ENCODE results near the gene IP6K1. TPM values are rescaled to one million over a fixed set of nuclear protein-coding genes. Genes with fewer than 3 reads are reported as not detected.
A peak's percentile ranks its signal among the peaks of the same experiment; 100 is the strongest.
"Not testable (repeated sequence)": the region's sequence is repeated elsewhere in the genome, so short reads cannot be mapped to it uniquely, and the experiment has no call there.

The IP6K1 gene
- 10 to 100 TPM; 33.3 to 36.0 TPM for total RNA-seq
- 24.1 TPM for polyA plus RNA-seq (2013, experiment 1 of 2)
- polyA plus RNA-seq (2013, experiment 2 of 2) = 24.2 TPM
- total RNA-seq = 30.7 to 97.9 (median 70.6) reads per million in 172 experiments

GRCh38 chr3:49786357-49787181, at the start of gene IP6K1:
Gene IP6K1 (minus strand): TSS chr3:49786542. CDS start chr3:49748040, 38,502 bp downstream.
- Mint-ChIP-seq H3K4me1 (ENCODE audit: low read depth) (peaks cover 35% of the 10 kb centered on the region), H3K27me3 (no peaks in the 10 kb centered on the region), H3K4me3 (peak within 1 kb of the TSS; percentile 94), H3K27ac (peak within 1 kb of the TSS; percentile 100), H3K9me3 (no peaks in the 10 kb centered on the region), H3K36me3 (ENCODE audit: low read depth) (peaks cover 30% of the 10 kb centered on the region)
- POLR2A ChIA-PET = interaction anchor here (0.7 to 2.3 kb wide), 12 partner anchors 13 to 302 kb away, joined by 3 to 18 read pairs (median 4); partner anchors contain the start of genes AMIGO3, CDHR4, INKA1 and RBM5
- no peaks in the 10 kb centered on the region for H3K27me3 ChIP-seq (ENCODE audit: control insufficient read depth in 1 of 2, insufficient read depth in 2 of 2, low read length in 2 of 2)
- ATAC-seq (ENCODE audit: poor library complexity) (peak; percentile 99), DNase-seq (peak; percentile 97 to 100 (median 99))
- H3K4me3 ChIP-seq (ENCODE audit: low read length) = peak within 1 kb of the TSS; percentile 97
- intact Hi-C loops (cut with DNase I, micrococcal nuclease) = loop anchor here (1.0 to 5.0 kb wide), 5 partner anchors 16 to 306 kb away; partner anchors contain the start of genes AMIGO3 (in 2 of the 2), INKA1 (in 1 of the 2) and MST1R (in 1 of the 2)
- H3K36me3 ChIP-seq (ENCODE audit: insufficient read depth, low read length) = peaks cover 10% of the 10 kb centered on the region
- no peaks in the 10 kb centered on the region for H3K9me3 ChIP-seq (ENCODE audit: control insufficient read depth in 1 of 2, insufficient read depth in 1 of 2, low read length in 2 of 2)
- TF ChIP-seq CTCF (IDR thresholded peaks at IDR 0.05) = no peak
- peaks cover 56% of the 10 kb centered on the region for H3K4me1 ChIP-seq (ENCODE audit: insufficient read depth, low read length)
- H3K27ac ChIP-seq (ENCODE audit: low read depth in 1 of 2, low read length in 2 of 2) = peak within 1 kb of the TSS; percentile 88 to 94
- CTCF ChIA-PET = interaction anchor here (1.0 to 1.4 kb wide), 4 partner anchors 15 to 247 kb away, joined by 3 to 4 read pairs (median 4); no protein-coding TSS in a partner anchor

GRCh38 chr3:49831341-49831740, 45.0 kb upstream of the IP6K1 start:
- Histone ChIP-seq H3K4me1 (ENCODE audit: insufficient read depth, low read length) (no peaks in the 10 kb centered on the region), H3K4me3 (ENCODE audit: low read length) (no peak overlapping the region), H3K27ac (ENCODE audit: low read depth in 1 of 2, low read length in 2 of 2) (no peak overlapping the region), H3K27me3 (ENCODE audit: control insufficient read depth in 1 of 2, insufficient read depth in 2 of 2, low read length in 2 of 2) (no peaks in the 10 kb centered on the region), H3K36me3 (ENCODE audit: insufficient read depth, low read length) (peaks cover 7% of the 10 kb centered on the region), H3K9me3 (ENCODE audit: control insufficient read depth in 1 of 2, insufficient read depth in 1 of 2, low read length in 2 of 2) (no peaks in the 10 kb centered on the region)
- ATAC-seq (ENCODE audit: poor library complexity) (no peak), DNase-seq (no peak)
- H3K27ac Mint-ChIP-seq = no peak overlapping the region
- ChIA-PET POLR2A (no interaction called here), CTCF (no interaction called here)
- H3K27me3 Mint-ChIP-seq = no peaks in the 10 kb centered on the region
- H3K4me1 Mint-ChIP-seq (ENCODE audit: low read depth) = no peaks in the 10 kb centered on the region
- no peaks in the 10 kb centered on the region for H3K36me3 Mint-ChIP-seq (ENCODE audit: low read depth)
- no peaks in the 10 kb centered on the region for H3K9me3 Mint-ChIP-seq
- TF ChIP-seq CTCF (IDR thresholded peaks at IDR 0.05) = no peak
- intact Hi-C loops (cut with DNase I, micrococcal nuclease) = loop anchor here in 1 of 2 experiments (1.0 kb wide), 1 partner anchor 17 kb away; no protein-coding TSS in a partner anchor
- no peak overlapping the region for H3K4me3 Mint-ChIP-seq

- Histone ChIP-seq H3K27me3 (ENCODE audit: control insufficient read depth in 1 of 2, insufficient read depth in 2 of 2, low read length in 2 of 2) (no peaks in the 10 kb centered on the region), H3K36me3 (ENCODE audit: insufficient read depth, low read length) (peaks cover 3% of the 10 kb centered on the region), H3K4me3 (ENCODE audit: low read length) (no peak overlapping the region), H3K4me1 (ENCODE audit: insufficient read depth, low read length) (no peaks in the 10 kb centered on the region), H3K9me3 (ENCODE audit: control insufficient read depth in 1 of 2, insufficient read depth in 1 of 2, low read length in 2 of 2) (no peaks in the 10 kb centered on the region), H3K27ac (ENCODE audit: low read depth in 1 of 2, low read length in 2 of 2) (no peak overlapping the region)
- H3K36me3 Mint-ChIP-seq (ENCODE audit: low read depth) = no peaks in the 10 kb centered on the region
- no peak overlapping the region for H3K4me3 Mint-ChIP-seq
- H3K27me3 Mint-ChIP-seq = no peaks in the 10 kb centered on the region
- H3K27ac Mint-ChIP-seq = no peak overlapping the region
- ChIA-PET POLR2A (interaction anchor here (0.7 kb wide), 1 partner anchor 1441 kb away, joined by 4 read pairs; no protein-coding TSS in a partner anchor), CTCF (interaction anchor here (1.2 to 2.4 kb wide), 2 partner anchors 13 to 23 kb away, joined by 3 to 9 read pairs; no protein-coding TSS in a partner anchor)
- no peak for DNase-seq
- H3K4me1 Mint-ChIP-seq (ENCODE audit: low read depth) = no peaks in the 10 kb centered on the region
- no peaks in the 10 kb centered on the region for H3K9me3 Mint-ChIP-seq
- no peak for ATAC-seq (ENCODE audit: poor library complexity)
- intact Hi-C loops (cut with DNase I, micrococcal nuclease) = no loop called here
- TF ChIP-seq CTCF (IDR thresholded peaks at IDR 0.05) = no peak
Observed at GRCh38 chr3:49826016-49826415, 39.7 kb upstream of the IP6K1 start.

- H3K27ac ChIP-seq (ENCODE audit: low read depth in 1 of 2, low read length in 2 of 2); H3K36me3 ChIP-seq (ENCODE audit: insufficient read depth, low read length); H3K4me3 ChIP-seq (ENCODE audit: low read length); H3K27ac Mint-ChIP-seq; DNase-seq; POLR2A ChIA-PET; H3K4me3 Mint-ChIP-seq; ATAC-seq (ENCODE audit: poor library complexity); H3K27me3 Mint-ChIP-seq; H3K4me1 Mint-ChIP-seq (ENCODE audit: low read depth); H3K36me3 Mint-ChIP-seq (ENCODE audit: low read depth); H3K4me1 ChIP-seq (ENCODE audit: insufficient read depth, low read length); H3K9me3 Mint-ChIP-seq; intact Hi-C loops (cut with DNase I, micrococcal nuclease); H3K27me3 ChIP-seq (ENCODE audit: control insufficient read depth in 1 of 2, insufficient read depth in 2 of 2, low read length in 2 of 2); H3K9me3 ChIP-seq (ENCODE audit: control insufficient read depth in 1 of 2, insufficient read depth in 1 of 2, low read length in 2 of 2): not testable (repeated sequence)
- CTCF ChIA-PET = interaction anchor here (2.9 kb wide), 1 partner anchor 16 kb away, joined by 8 read pairs; no protein-coding TSS in a partner anchor
Observed at GRCh38 chr3:49823131-49823530, 36.8 kb upstream of the IP6K1 start.

Data from CD4-positive, alpha-beta T cell (primary cell).